ENCODE data around the gene OR7G3. TPM values are rescaled to one million over a fixed set of nuclear protein-coding genes. Genes with fewer than 3 reads are reported as not detected.

OR7G3 gene
- not detected for total RNA-seq

DNA sequence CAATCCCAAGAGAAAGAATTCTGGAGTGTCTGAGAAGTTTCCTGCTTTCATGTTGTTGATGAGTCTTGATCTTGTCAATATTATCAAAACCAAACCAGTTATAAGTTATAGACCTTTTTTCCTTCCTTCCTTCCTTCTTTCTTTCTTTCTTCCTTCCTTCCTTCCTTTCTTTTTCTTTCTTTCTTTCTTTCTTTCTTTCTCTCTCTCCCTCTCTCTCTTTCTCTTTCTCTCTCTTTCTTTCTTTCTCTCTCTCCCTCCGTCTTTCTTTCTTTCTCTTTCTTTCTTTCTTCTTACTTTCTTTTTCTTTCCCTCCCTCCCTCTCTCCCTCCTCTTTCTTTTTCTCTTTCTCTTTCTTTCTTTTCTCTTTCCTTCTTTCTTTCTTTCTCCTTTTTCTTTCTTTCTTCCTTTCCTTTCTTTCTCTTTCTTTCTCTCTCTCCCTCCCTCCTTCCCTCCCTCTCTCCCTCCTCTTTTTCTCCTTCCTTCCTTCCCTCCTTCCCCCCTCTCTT, at the start of gene OR7G3:
TSS of gene OR7G3 (minus strand) at position 51 of the 506 bp plus-strand sequence. CDS start at position 51, 0 bp downstream.
- Histone ChIP-seq H3K36me3 (no peaks in the 10 kb centered on the region), H3K9me3 (no peaks in the 10 kb centered on the region), H3K4me3 (no peak within 1 kb of the TSS), H3K27me3 (no peaks in the 10 kb centered on the region), H3K27ac (no peak within 1 kb of the TSS), H3K4me1 (no peaks in the 10 kb centered on the region)
- intact Hi-C loops (cut with DNase I; ENCODE audit: low total_unique reads) (no loop called here), in situ Hi-C loops (cut with MboI; ENCODE audit: low pct_ligation_motif_present in 1 of 4, low pct_unique_long_range_greater_than_20kb in 1 of 4, low sequenced_read_pairs in 3 of 4) (loop anchor here in 2 of 4 donors (25.0 kb wide), 2 partner anchors 460 to 660 kb away; partner anchors contain the start of gene ZNF121 (in 1 of the 2))
- no peak for DNase-seq
- TF ChIP-seq POLR2A (IDR thresholded peaks at IDR 0.05) (no peak), EP300 (IDR thresholded peaks at IDR 0.05; ENCODE audit: low read depth) (no peak), POLR2AphosphoS5 (IDR thresholded peaks at IDR 0.05) (no peak)
- TF ChIP-seq, protein P1, sequence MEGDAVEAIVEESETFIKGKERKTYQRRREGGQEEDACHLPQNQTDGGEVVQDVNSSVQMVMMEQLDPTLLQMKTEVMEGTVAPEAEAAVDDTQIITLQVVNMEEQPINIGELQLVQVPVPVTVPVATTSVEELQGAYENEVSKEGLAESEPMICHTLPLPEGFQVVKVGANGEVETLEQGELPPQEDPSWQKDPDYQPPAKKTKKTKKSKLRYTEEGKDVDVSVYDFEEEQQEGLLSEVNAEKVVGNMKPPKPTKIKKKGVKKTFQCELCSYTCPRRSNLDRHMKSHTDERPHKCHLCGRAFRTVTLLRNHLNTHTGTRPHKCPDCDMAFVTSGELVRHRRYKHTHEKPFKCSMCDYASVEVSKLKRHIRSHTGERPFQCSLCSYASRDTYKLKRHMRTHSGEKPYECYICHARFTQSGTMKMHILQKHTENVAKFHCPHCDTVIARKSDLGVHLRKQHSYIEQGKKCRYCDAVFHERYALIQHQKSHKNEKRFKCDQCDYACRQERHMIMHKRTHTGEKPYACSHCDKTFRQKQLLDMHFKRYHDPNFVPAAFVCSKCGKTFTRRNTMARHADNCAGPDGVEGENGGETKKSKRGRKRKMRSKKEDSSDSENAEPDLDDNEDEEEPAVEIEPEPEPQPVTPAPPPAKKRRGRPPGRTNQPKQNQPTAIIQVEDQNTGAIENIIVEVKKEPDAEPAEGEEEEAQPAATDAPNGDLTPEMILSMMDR (IDR thresholded peaks at IDR 0.05): no peak
- 56 to 75% methylated on average over 1 of the region's 1 CpG for WGBS, 2 donors (ENCODE audit: low coverage in 1 of 2)

DNA sequence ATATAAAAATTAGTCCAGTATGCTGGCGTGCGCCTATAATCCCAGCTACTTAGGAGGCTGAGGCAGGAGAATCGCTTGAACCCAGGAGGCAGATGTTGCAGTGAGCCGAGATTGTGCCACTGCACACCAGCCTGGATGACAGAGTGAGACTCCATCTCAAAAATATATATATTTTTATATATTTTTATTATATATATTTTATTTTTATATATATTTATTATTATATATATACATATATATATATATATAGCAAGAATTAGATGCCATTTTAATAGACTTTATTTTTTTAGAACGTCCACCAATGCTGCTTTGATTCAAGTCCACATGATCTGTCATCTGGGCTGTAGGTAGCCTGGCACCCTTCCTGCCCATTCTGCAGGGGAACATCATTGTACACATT, 48.6 kb upstream of the OR7G3 start:
- H3K4me1 ChIP-seq: no peaks in the 10 kb centered on the region
- no peak overlapping the region for H3K27ac ChIP-seq
- no peaks in the 10 kb centered on the region for H3K36me3 ChIP-seq
- in situ Hi-C loops (cut with MboI; ENCODE audit: low pct_ligation_motif_present in 1 of 4, low pct_unique_long_range_greater_than_20kb in 1 of 4, low sequenced_read_pairs in 3 of 4) (no loop called here), intact Hi-C loops (cut with DNase I; ENCODE audit: low total_unique reads) (no loop called here)
- TF ChIP-seq, protein P1 (IDR thresholded peaks at IDR 0.05): no peak
- DNase-seq: no peak
- no peaks in the 10 kb centered on the region for H3K27me3 ChIP-seq
- no peaks in the 10 kb centered on the region for H3K9me3 ChIP-seq
- no peak overlapping the region for H3K4me3 ChIP-seq
- 67 to 93% methylated on average over 2 to 5 of the region's 5 CpGs for WGBS, 2 donors (ENCODE audit: low coverage in 1 of 2)

DNA sequence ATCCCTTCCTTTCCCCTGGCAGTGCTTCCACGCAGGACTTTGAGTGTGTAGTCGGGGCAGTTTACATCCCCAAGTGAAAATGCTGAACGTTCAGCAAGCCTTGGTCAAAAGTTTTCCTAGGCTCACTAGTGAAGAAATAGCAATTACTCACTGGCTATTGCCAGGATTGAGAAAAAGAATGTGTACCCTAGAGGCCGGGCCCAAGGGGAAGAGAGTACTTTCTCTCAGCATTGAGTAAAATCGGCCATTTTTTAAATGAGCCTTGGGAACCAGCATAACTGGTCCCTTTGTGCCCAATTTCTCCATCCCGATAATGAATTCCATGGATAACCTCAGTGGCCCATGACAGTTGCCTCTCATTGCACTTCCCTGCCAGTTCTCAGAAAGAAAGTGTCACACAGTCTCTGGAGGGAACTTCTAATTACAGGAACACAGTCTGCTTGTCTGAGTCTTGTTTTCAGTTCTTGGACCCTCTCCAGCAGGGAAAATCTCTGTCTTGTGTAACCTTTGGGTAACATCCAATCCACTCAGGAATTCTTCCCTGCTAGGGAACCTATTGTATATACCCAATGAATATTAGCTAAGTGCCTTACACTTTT, 44.7 kb upstream of the OR7G3 start:
- Histone ChIP-seq H3K27ac (no peak overlapping the region), H3K4me1 (no peaks in the 10 kb centered on the region), H3K9me3 (no peaks in the 10 kb centered on the region), H3K4me3 (no peak overlapping the region), H3K36me3 (peaks cover 0 to 4% (median 0%) of the 10 kb centered on the region in 4 donors), H3K27me3 (no peaks in the 10 kb centered on the region)
- 86% methylated on average over 1 to 6 of the region's 6 CpGs for WGBS, 2 donors (ENCODE audit: low coverage in 1 of 2)
- TF ChIP-seq, protein P1 (IDR thresholded peaks at IDR 0.05): no peak
- no peak for TF ChIP-seq POLR2A (IDR thresholded peaks at IDR 0.05)
- no peak for DNase-seq
- in situ Hi-C loops (cut with MboI; ENCODE audit: low pct_ligation_motif_present in 1 of 4, low pct_unique_long_range_greater_than_20kb in 1 of 4, low sequenced_read_pairs in 3 of 4): no loop called here
- intact Hi-C loops (cut with DNase I; ENCODE audit: low total_unique reads): no loop called here

DNA sequence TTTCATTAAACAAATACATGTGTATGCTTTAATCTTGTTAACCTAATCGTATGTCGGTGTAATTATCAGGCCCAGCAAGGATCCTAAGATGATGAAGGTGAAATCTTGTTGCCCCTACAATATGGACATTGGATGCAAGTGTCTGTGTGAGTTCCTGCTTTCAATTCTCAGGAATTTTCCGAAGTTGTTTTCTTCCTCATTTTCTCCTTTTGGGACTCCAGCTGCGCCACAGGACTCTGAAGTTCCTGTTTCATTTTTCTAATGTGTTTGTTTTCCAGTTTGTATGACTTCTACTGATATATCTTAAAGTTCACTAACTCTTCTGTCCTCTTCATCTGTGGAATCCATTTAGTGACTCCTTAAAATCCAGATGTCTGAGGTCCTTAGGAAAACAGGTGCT, 40.1 kb upstream of the OR7G3 start:
- in situ Hi-C loops (cut with MboI; ENCODE audit: low pct_ligation_motif_present in 1 of 4, low pct_unique_long_range_greater_than_20kb in 1 of 4, low sequenced_read_pairs in 3 of 4): no loop called here
- Histone ChIP-seq H3K27ac (no peak overlapping the region), H3K4me3 (no peak overlapping the region), H3K27me3 (no peaks in the 10 kb centered on the region), H3K4me1 (no peaks in the 10 kb centered on the region), H3K36me3 (peaks cover under 1 to 32% (median 9%) of the 10 kb centered on the region in 4 donors), H3K9me3 (no peaks in the 10 kb centered on the region)
- WGBS, 2 donors (ENCODE audit: low coverage in 1 of 2): 93 to 97% methylated on average over 4 of the region's 4 CpGs
- intact Hi-C loops (cut with DNase I; ENCODE audit: low total_unique reads): no loop called here
- DNase-seq: no peak
- TF ChIP-seq POLR2AphosphoS5 (IDR thresholded peaks at IDR 0.05) (no peak), EP300 (IDR thresholded peaks at IDR 0.05; ENCODE audit: low read depth) (no peak), POLR2A (IDR thresholded peaks at IDR 0.05) (no peak)
- TF ChIP-seq, protein P1 (IDR thresholded peaks at IDR 0.05): no peak

Data from transverse colon (tissue), 4 donors.